Endothelial cell of umbilical vein (primary cell): ENCODE results near the gene SH3RF1. TPM values are rescaled to one million over a fixed set of nuclear protein-coding genes. Genes with fewer than 3 reads are reported as not detected.

ENCODE experiments used
- BruUV-seq: library from RNA; stranded (reverse); fragments of 400-500 nt; replicated peaks from 2 replicates; lab custom pipeline; 2021; lab: Mats Ljungman, UMichigan
- CTCF ChIA-PET: fragments of 300-600, 350-600 bp; sonication (Branson Sonifier 250); formaldehyde crosslinking; loops from one replicate; lab custom pipeline; 2021; ENCODE audit warnings: antibody characterized with exemption, inconsistent platforms; lab: Charles Lee
- POLR2A ChIA-PET: fragments of 300-600, 350-600 bp; sonication (Branson Sonifier 250); formaldehyde crosslinking; loops from one replicate; lab custom pipeline; 2021; ENCODE audit warnings: antibody characterized with exemption, inconsistent platforms; lab: Charles Lee
- DNase-seq: peaks from one replicate; pipeline ENCODE4 v3.0.0-alpha.2; 2011; ENCODE audit warnings: low read depth, low spot score
- FAIRE-seq: peaks from 2 replicates; lab custom pipeline; 2011; peaks lifted over from hg19 to GRCh38; lab: Jason Lieb, UNC
- H2AFZ ChIP-seq: 2 replicates; pipeline ENCODE4 v1.6.0; 2012; ENCODE audit warnings: low read depth, low read length, control low read depth, inconsistent platforms
- H3K27ac ChIP-seq: 2 replicates; pipeline ENCODE4 v1.5.1; 2011; ENCODE audit warnings: low read depth, mild to moderate bottlenecking, control low read depth, low read length, moderate library complexity; ENCODE audit not compliant: insufficient read depth
- H3K27me3 ChIP-seq, 2 experiments: 2 replicates each; pipeline versions ENCODE4 v1.6.0 to v1.6.1; 2011; ENCODE audit warnings: low read length in 2 of 2, mixed read lengths in 1 of 2; ENCODE audit not compliant: control insufficient read depth in 2 of 2, insufficient read depth in 2 of 2
- H3K36me3 ChIP-seq, 2 experiments: 2 replicates in 1 of 2; 3 replicates in 1 of 2; pipeline ENCODE4 v1.5.1; 2011; ENCODE audit warnings: low read length in 2 of 2, mild to moderate bottlenecking in 1 of 2, moderate library complexity in 1 of 2; ENCODE audit not compliant: control insufficient read depth in 2 of 2, insufficient read depth in 2 of 2; ENCODE audit errors: extremely low read depth in 1 of 2
- H3K4me1 ChIP-seq: 3 replicates; pipeline ENCODE4 v1.5.1; 2011; ENCODE audit warnings: mild to moderate bottlenecking, low read length; ENCODE audit not compliant: control insufficient read depth, insufficient read depth; ENCODE audit errors: extremely low read depth
- H3K4me2 ChIP-seq: 2 replicates; pipeline ENCODE4 v1.6.1; 2011; ENCODE audit warnings: low read length, control low read depth, mixed read lengths; ENCODE audit not compliant: insufficient read depth
- H3K4me3 ChIP-seq, 3 experiments: fragments of 200-600 bp in 1 of 3; sonication (generic), shearing (Covaris generic) in 1 of 3; replicated peaks in 1 of 3; 2 replicates each; pipeline ENCODE4 v1.5.1; 2011 to 2016; ENCODE audit warnings: control low read depth in 3 of 3, low read length in 3 of 3, mild to moderate bottlenecking in 2 of 3, inconsistent platforms in 1 of 3, low read depth in 1 of 3, moderate library complexity in 1 of 3; ENCODE audit not compliant: insufficient read depth in 1 of 3
- H3K79me2 ChIP-seq: 2 replicates; pipeline ENCODE4 v1.6.0; 2012; ENCODE audit warnings: low read length, inconsistent platforms; ENCODE audit not compliant: control insufficient read depth, insufficient read depth
- H3K9ac ChIP-seq: replicated peaks from 2 replicates; pipeline ENCODE3; 2011; ENCODE audit warnings: low read length, control low read depth; ENCODE audit not compliant: insufficient read depth; ENCODE audit errors: extremely low read depth
- H3K9me1 ChIP-seq: replicated peaks from 3 replicates; pipeline ENCODE4 v1.6.0; 2011; ENCODE audit warnings: mild to moderate bottlenecking, low read length; ENCODE audit not compliant: control insufficient read depth, insufficient read depth; ENCODE audit errors: extremely low read depth
- H3K9me3 ChIP-seq: replicated peaks from 2 replicates; pipeline ENCODE4 v1.5.1; 2012; ENCODE audit warnings: low read length, inconsistent platforms; ENCODE audit not compliant: control insufficient read depth, insufficient read depth
- H4K20me1 ChIP-seq: replicated peaks from 2 replicates; pipeline ENCODE3; 2011; ENCODE audit warnings: mild to moderate bottlenecking, low read length; ENCODE audit not compliant: control insufficient read depth, insufficient read depth; ENCODE audit errors: extremely low read depth
- EZH2 ChIP-seq: IDR thresholded peaks from 2 replicates; pipeline ENCODE4 v1.6.1; 2012; ENCODE audit warnings: borderline replicate concordance, low read depth, mild to moderate bottlenecking, moderate library complexity, low read length, inconsistent platforms; ENCODE audit not compliant: severe bottlenecking
- FOS ChIP-seq: IDR thresholded peaks from 2 replicates; pipeline ENCODE4 v1.6.1; 2011; ENCODE audit warnings: mild to moderate bottlenecking, low read length, moderate library complexity, borderline replicate concordance; ENCODE audit not compliant: insufficient read depth
- GATA2 ChIP-seq: IDR thresholded peaks from 2 replicates; pipeline ENCODE4 v1.7.0; 2011; ENCODE audit warnings: low read depth, mild to moderate bottlenecking, moderate library complexity, mixed read lengths, low read length; ENCODE audit not compliant: insufficient read length, insufficient read depth
- JUN ChIP-seq: IDR thresholded peaks from 2 replicates; pipeline ENCODE4 v1.6.1; 2011; ENCODE audit warnings: borderline replicate concordance, low read depth; ENCODE audit not compliant: insufficient read length, insufficient read depth
- MYC ChIP-seq: IDR thresholded peaks from one replicate; pipeline ENCODE4 v1.6.1; 2011; ENCODE audit warnings: mild to moderate bottlenecking, low read depth, low read length
- POLR2A ChIP-seq: IDR thresholded peaks from 2 replicates; pipeline ENCODE4 v1.6.1; 2012; ENCODE audit warnings: low read depth, mild to moderate bottlenecking, control low read depth, low read length
- POLR2AphosphoS5 ChIP-seq: IDR thresholded peaks from 2 replicates; pipeline ENCODE4 v1.6.1; 2012; ENCODE audit warnings: low read depth, mild to moderate bottlenecking, control low read depth, low read length, moderate library complexity; ENCODE audit not compliant: insufficient read depth
- dilution Hi-C: fragments of 300-500 bp; cut with MboI; formaldehyde crosslinking; loops from one replicate; pipeline ENCODE4 v1.15.0; 2019; ENCODE audit warnings: low sequenced_read_pairs; ENCODE audit not compliant: extremely low pct_ligation_motif_present
- intact Hi-C: fragments of 100-400 bp; cut with micrococcal nuclease; formaldehyde crosslinking; loops from one replicate; pipeline ENCODE4 v1.10.0; 2022
- polyA plus RNA-seq, 4 experiments: library from polyadenylated mRNA; depleted of rRNA in 3 of 4; stranded (reverse) in 3 of 4; unstranded in 1 of 4; fragments of >200 nt; gene quantifications; 2 replicates each; pipeline versions ENCODE4 v1.2.1 to v1.2.3, GENCODE V29; 2011 to 2012; ENCODE audit warnings: missing spikeins in 1 of 4
- total RNA-seq: library from RNA; stranded (reverse); gene quantifications from 2 replicates; pipeline ENCODE4 v1.2.3, GENCODE V29; 2021
- TF ChIP-seq, protein P1 (sequence below), 2 donors: IDR thresholded peaks; 1 replicate in 1 of 2; 2 replicates in 1 of 2; pipeline ENCODE4 v1.5.1; 2011; ENCODE audit warnings: low read length in 2 of 2, mild to moderate bottlenecking in 2 of 2, moderate library complexity in 2 of 2, control low read depth in 1 of 2, inconsistent platforms in 1 of 2, low read depth in 1 of 2; ENCODE audit not compliant: insufficient read depth in 1 of 2; ENCODE audit errors: extremely low read depth in 1 of 2
- TF ChIP-seq, protein P2 (sequence below): IDR thresholded peaks from 2 replicates; pipeline ENCODE4 v1.6.1; 2011; ENCODE audit not compliant: insufficient read depth, insufficient read length

Gene SH3RF1
- total and polyA plus RNA-seq, 2 donors (not counting 3 experiments of a cell fraction or from before 2014, with no cell fraction given) = 16.2 to 24.9 TPM

DNA sequence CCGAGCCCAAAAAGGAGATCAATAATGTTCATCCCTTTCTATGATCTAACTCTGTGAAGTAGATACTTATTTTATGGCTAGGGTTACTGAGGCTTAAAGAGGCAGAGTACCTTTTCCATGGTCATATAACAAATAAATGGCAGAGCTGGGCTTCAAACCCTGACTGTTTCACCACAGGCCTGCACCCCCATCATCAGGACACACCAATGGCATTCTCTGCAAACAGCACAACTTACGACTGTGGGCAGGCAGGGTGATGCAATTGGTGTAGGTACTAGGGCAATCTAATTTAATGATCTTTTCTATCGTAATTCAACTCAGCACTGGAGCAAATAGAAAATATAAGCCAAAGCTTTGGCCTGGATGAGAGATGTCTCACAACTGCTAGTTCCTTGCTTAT lies 141.9 kb downstream of the SH3RF1 start:
- H3K79me2 ChIP-seq = peaks cover 2% of the 10 kb centered on the region
- ChIA-PET CTCF (interaction anchor here (1.2 to 1.3 kb wide), 3 partner anchors 9 to 13 kb away, joined by 3 to 7 read pairs (median 5); no protein-coding TSS in a partner anchor), POLR2A (no interaction called here)
- H3K9me1 ChIP-seq = no peaks in the 10 kb centered on the region
- TF ChIP-seq POLR2A (no peak), FOS (no peak), JUN (no peak), MYC (no peak), EZH2 (no peak), GATA2 (no peak), POLR2AphosphoS5 (no peak)
- TF ChIP-seq, protein P1, sequence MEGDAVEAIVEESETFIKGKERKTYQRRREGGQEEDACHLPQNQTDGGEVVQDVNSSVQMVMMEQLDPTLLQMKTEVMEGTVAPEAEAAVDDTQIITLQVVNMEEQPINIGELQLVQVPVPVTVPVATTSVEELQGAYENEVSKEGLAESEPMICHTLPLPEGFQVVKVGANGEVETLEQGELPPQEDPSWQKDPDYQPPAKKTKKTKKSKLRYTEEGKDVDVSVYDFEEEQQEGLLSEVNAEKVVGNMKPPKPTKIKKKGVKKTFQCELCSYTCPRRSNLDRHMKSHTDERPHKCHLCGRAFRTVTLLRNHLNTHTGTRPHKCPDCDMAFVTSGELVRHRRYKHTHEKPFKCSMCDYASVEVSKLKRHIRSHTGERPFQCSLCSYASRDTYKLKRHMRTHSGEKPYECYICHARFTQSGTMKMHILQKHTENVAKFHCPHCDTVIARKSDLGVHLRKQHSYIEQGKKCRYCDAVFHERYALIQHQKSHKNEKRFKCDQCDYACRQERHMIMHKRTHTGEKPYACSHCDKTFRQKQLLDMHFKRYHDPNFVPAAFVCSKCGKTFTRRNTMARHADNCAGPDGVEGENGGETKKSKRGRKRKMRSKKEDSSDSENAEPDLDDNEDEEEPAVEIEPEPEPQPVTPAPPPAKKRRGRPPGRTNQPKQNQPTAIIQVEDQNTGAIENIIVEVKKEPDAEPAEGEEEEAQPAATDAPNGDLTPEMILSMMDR (IDR thresholded peaks at IDR 0.05; ENCODE audit: extremely low read depth in 1 of 2, insufficient read depth in 1 of 2, low read depth in 1 of 2, low read length in 2 of 2) = no peak
- TF ChIP-seq, protein P2, sequence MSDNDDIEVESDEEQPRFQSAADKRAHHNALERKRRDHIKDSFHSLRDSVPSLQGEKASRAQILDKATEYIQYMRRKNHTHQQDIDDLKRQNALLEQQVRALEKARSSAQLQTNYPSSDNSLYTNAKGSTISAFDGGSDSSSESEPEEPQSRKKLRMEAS = no peak
- H3K4me1 ChIP-seq = no peaks in the 10 kb centered on the region
- no peaks in the 10 kb centered on the region for H4K20me1 ChIP-seq
- H2AFZ ChIP-seq = no peak overlapping the region
- FAIRE-seq (no peak), DNase-seq (no peak)
- no peak overlapping the region for H3K4me2 ChIP-seq
- H3K9ac ChIP-seq = no peak overlapping the region
- dilution Hi-C loops = no loop called here
- no peaks in the 10 kb centered on the region for H3K9me3 ChIP-seq
- H3K27me3 ChIP-seq = no peaks in the 10 kb centered on the region
- no peak overlapping the region for H3K27ac ChIP-seq
- BruUV-seq = no TSS peak
- intact Hi-C loops = no loop called here
- H3K36me3 ChIP-seq = peaks cover 9 to 22% of the 10 kb centered on the region in 2 experiments
- no peak overlapping the region for H3K4me3 ChIP-seq
